Right atrium auricular region (tissue), 2 donors: Measurements from ENCODE around the gene SLC35C1. TPM values are rescaled to one million over a fixed set of nuclear protein-coding genes. Genes with fewer than 3 reads are reported as not detected.

Experiments
- DNase-seq: peaks from one replicate; pipeline ENCODE4 v3.0.0-alpha.2; 2019; ENCODE audit warnings: low spot score
- H3K27ac ChIP-seq, 2 donors: fragments of 200-600 bp; sonication (generic); 1 replicate in 1 of 2; 2 replicates in 1 of 2; pipeline ENCODE4 v1.5.1; 2016 to 2019
- H3K27me3 ChIP-seq, 2 donors: fragments of 200-600 bp; sonication (generic); one replicate each; pipeline versions ENCODE4 v1.5.1 to v1.6.0; 2017 to 2019
- H3K36me3 ChIP-seq: fragments of 200-600 bp; sonication (generic); one replicate; pipeline ENCODE4 v1.5.1; 2016
- H3K4me1 ChIP-seq, 2 donors: fragments of 200-600 bp; sonication (generic); one replicate each; pipeline versions ENCODE4 v1.5.1 to v1.6.0; 2017 to 2019
- H3K4me3 ChIP-seq, 2 donors: fragments of 200-600 bp; sonication (generic); 1 replicate in 1 of 2; 2 replicates in 1 of 2; pipeline ENCODE4 v1.5.1; 2017 to 2019; ENCODE audit warnings: mild to moderate bottlenecking in 1 of 2, moderate library complexity in 1 of 2
- H3K9me3 ChIP-seq, 2 donors: fragments of 200-600 bp; sonication (generic); one replicate each; pipeline ENCODE4 v1.5.1; 2019
- total RNA-seq, 2 donors: library from RNA; depleted of rRNA; stranded (reverse); fragments of >200 nt; gene quantifications; one replicate each; pipeline ENCODE4 v1.1.0, GENCODE V29; 2016
- TF ChIP-seq, protein P1 (sequence below), 2 donors: fragments of 200-600 bp; sonication (generic); IDR thresholded peaks; one replicate each; pipeline ENCODE4 v1.5.1; 2019; ENCODE audit warnings: antibody characterized with exemption in 2 of 2

Gene SLC35C1
- total RNA-seq, 2 donors from 2014 or later: 5.2 to 11.6 TPM

DNA sequence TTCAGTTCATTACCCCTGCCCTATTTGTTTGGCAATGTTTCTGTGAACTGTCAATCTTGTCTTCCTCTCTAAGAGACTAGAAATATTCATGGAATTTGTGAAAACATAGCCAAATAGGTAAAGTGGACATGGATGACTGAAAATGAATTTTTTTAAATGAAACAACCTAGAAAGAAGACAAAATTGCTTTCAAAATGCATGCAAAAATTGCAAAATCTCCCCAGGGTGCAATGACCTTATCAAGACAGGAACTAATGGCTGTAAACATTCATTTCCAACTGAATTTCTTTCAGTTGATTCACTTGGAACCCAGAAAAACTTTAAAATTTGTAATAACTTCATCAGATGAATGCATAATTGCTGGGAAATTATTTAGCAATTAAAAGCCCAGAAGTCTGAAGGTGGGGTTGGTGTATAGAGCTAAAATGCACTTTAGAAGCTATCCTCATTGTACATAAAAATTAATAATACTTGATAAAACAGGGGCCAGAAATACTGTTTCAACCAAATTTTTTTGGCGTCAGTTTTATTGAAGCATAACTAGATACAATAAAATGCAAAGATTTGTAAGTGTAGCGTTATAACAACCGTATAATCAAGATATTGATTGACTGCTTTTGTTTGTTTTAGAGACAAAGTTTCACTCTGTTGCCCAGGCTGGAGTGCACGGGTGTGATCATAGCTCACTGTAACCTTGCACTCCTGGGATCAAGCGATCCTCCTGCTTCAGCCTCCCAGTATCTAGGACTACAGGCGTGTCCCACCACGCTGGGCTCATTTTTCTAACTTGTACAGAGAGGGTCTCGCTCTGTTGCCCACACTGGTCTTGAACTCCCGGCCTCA lies 27.6 kb upstream of the SLC35C1 start:
- no peaks in the 10 kb centered on the region for H3K27me3 ChIP-seq
- TF ChIP-seq, protein P1, sequence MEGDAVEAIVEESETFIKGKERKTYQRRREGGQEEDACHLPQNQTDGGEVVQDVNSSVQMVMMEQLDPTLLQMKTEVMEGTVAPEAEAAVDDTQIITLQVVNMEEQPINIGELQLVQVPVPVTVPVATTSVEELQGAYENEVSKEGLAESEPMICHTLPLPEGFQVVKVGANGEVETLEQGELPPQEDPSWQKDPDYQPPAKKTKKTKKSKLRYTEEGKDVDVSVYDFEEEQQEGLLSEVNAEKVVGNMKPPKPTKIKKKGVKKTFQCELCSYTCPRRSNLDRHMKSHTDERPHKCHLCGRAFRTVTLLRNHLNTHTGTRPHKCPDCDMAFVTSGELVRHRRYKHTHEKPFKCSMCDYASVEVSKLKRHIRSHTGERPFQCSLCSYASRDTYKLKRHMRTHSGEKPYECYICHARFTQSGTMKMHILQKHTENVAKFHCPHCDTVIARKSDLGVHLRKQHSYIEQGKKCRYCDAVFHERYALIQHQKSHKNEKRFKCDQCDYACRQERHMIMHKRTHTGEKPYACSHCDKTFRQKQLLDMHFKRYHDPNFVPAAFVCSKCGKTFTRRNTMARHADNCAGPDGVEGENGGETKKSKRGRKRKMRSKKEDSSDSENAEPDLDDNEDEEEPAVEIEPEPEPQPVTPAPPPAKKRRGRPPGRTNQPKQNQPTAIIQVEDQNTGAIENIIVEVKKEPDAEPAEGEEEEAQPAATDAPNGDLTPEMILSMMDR (IDR thresholded peaks at IDR 0.05): no peak
- DNase-seq: no peak
- H3K36me3 ChIP-seq: no peaks in the 10 kb centered on the region
- no peak overlapping the region for H3K27ac ChIP-seq
- H3K4me3 ChIP-seq: no peak overlapping the region
- no peaks in the 10 kb centered on the region for H3K4me1 ChIP-seq
- no peaks in the 10 kb centered on the region for H3K9me3 ChIP-seq

- Histone ChIP-seq H3K36me3 (no peaks in the 10 kb centered on the region), H3K4me1 (no peaks in the 10 kb centered on the region), H3K27me3 (no peaks in the 10 kb centered on the region), H3K27ac (no peak overlapping the region), H3K4me3 (no peak overlapping the region), H3K9me3 (no peaks in the 10 kb centered on the region)
- TF ChIP-seq, protein P1 (IDR thresholded peaks at IDR 0.05): no peak
- no peak for DNase-seq
Measured at GRCh38 chr11:45778341-45778740, 26.6 kb upstream of the SLC35C1 start.

DNA sequence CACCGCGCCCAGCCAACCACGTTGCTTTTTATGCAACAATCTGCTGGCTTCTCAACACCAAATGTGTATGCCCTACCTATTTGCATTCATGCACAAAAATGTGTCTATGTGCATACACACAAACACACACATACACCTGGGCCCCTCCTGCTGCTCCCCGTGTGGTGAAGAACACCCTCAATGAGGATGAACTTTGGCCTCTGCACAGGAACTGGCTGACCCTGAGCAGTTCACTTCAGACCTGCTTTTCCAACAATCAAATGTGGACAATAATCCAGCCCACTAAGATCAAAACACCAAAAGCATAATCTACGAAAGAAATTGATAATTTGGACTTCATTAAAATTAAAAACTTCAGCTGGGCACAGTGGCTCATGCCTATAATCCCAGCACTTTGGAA lies 25.3 kb upstream of the SLC35C1 start:
- Histone ChIP-seq H3K9me3 (no peaks in the 10 kb centered on the region), H3K36me3 (no peaks in the 10 kb centered on the region), H3K27ac (no peak overlapping the region), H3K4me3 (no peak overlapping the region), H3K27me3 (no peaks in the 10 kb centered on the region), H3K4me1 (no peaks in the 10 kb centered on the region)
- DNase-seq: peak; percentile 13
- TF ChIP-seq, protein P1 (IDR thresholded peaks at IDR 0.05): no peak

DNA sequence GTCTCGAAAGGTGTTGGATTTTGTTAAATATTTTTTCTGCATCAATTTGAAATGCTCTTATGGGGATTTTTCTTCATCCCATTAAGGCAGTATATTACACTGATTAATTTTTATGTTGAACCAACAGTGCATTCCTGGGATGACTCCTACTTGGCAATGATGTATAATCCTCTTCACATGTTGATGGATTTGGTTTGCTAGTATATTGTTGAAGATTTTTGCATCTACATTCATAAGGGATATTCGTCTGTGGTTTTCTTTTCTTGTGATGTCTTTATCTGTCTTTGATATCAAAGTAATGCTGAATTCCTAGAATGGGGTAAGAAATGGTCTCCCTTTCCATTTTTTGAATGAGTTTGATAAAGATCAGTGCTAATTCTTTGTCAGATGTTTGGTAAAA lies 18.7 kb upstream of the SLC35C1 start:
- no peaks in the 10 kb centered on the region for H3K36me3 ChIP-seq
- H3K4me3 ChIP-seq: no peak overlapping the region
- no peak for DNase-seq
- TF ChIP-seq, protein P1 (IDR thresholded peaks at IDR 0.05): no peak
- peaks cover 0 to 12% of the 10 kb centered on the region in 2 donors for H3K9me3 ChIP-seq
- H3K4me1 ChIP-seq: no peaks in the 10 kb centered on the region
- H3K27me3 ChIP-seq: no peaks in the 10 kb centered on the region
- H3K27ac ChIP-seq: no peak overlapping the region

DNA sequence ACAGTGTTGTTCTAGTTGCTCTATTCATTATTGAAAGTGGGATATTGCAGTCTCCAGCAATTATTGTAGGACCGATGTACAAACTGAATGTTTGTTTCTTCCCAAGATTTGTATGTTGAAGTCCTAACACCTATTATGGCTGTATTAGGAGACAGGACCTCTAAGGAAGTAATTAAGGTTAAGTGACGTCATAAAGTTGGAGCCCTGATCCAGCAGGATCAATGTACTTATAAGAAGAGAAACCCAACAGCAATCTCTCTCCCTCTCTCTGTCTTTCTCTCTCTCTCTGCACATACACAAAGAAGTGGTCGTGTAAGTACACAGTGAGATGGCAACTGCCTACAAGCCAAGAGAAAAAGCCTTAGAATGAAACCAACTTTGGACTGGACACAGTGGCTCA lies 16.1 kb upstream of the SLC35C1 start:
- no peaks in the 10 kb centered on the region for H3K27me3 ChIP-seq
- H3K9me3 ChIP-seq: peaks cover 0 to 12% of the 10 kb centered on the region in 2 donors
- H3K4me1 ChIP-seq: no peaks in the 10 kb centered on the region
- H3K27ac ChIP-seq: no peak overlapping the region
- TF ChIP-seq, protein P1 (IDR thresholded peaks at IDR 0.05): no peak
- no peak overlapping the region for H3K4me3 ChIP-seq
- H3K36me3 ChIP-seq: no peaks in the 10 kb centered on the region
- no peak for DNase-seq
